ENCODE results near the gene DUSP28. TPM values are rescaled to one million over a fixed set of nuclear protein-coding genes. Genes with fewer than 3 reads are reported as not detected.

DUSP28 gene
- total and polyA plus RNA-seq, 2 donors (not counting 1 experiment from before 2014, with no cell fraction given) = 19.0 to 19.1 TPM

- H3K9me3 ChIP-seq (ENCODE audit: control extremely low read depth in 1 of 3, control insufficient read depth in 2 of 3, insufficient read depth in 1 of 3, low read length in 2 of 3) = no peaks in the 10 kb centered on the region
- CTCF ChIA-PET = no interaction called here
- peaks cover 0 to 29% of the 10 kb centered on the region in 2 experiments for H3K36me3 ChIP-seq (replicated peaks in 1 of 2; ENCODE audit: control extremely low read depth in 1 of 2, control insufficient read depth in 1 of 2, extremely low read depth in 1 of 2, insufficient read depth in 2 of 2, low read length in 1 of 2)
- H3K27ac ChIP-seq (ENCODE audit: low read length in 2 of 2) = no peak overlapping the region
- ATAC-seq (ENCODE audit: low read depth) (no peak), DNase-seq (no peak)
- H3K9ac ChIP-seq (ENCODE audit: low read length) = no peak overlapping the region
- no peaks in the 10 kb centered on the region for H3K9me3 Mint-ChIP-seq (ENCODE audit: insufficient read depth)
- no peaks in the 10 kb centered on the region for H3K4me1 ChIP-seq (ENCODE audit: control insufficient read depth in 2 of 2, insufficient read depth in 2 of 2, low read length in 2 of 2)
- H3K27me3 ChIP-seq (replicated peaks in 1 of 4; ENCODE audit: control extremely low read depth in 1 of 4, control insufficient read depth in 3 of 4, insufficient read depth in 4 of 4, low read length in 3 of 4) = no peaks in the 10 kb centered on the region
- POLR2A ChIA-PET = no interaction called here
- no peak overlapping the region for H3K4me3 Mint-ChIP-seq
- no peak overlapping the region for H3K4me3 ChIP-seq (ENCODE audit: control extremely low read depth in 1 of 5, extremely low read depth in 1 of 5, insufficient read depth in 1 of 5, low read depth in 2 of 5, low read length in 4 of 5)
- no peak for TF ChIP-seq CTCF (IDR thresholded peaks at IDR 0.05)
- no peak for TF ChIP-seq EZH2 (IDR thresholded peaks at IDR 0.05; ENCODE audit: borderline replicate concordance, insufficient read depth, low read depth, low read length, poor library complexity, severe bottlenecking)
- H3K27me3 Mint-ChIP-seq = no peaks in the 10 kb centered on the region
- 97% methylated on average over 10 of the region's 17 CpGs for WGBS (ENCODE audit: insufficient coverage)
- H3K27ac Mint-ChIP-seq = no peak overlapping the region
- intact Hi-C loops (cut with micrococcal nuclease) = no loop called here
- peaks cover 14% of the 10 kb centered on the region for H3K79me2 ChIP-seq (ENCODE audit: control insufficient read depth, insufficient read depth, low read length)
- H4K20me1 ChIP-seq (ENCODE audit: control insufficient read depth, insufficient read depth, low read length, poor library complexity, severe bottlenecking) = peaks cover 30% of the 10 kb centered on the region
- H2AFZ ChIP-seq (ENCODE audit: insufficient read depth, low read depth, low read length, poor library complexity, severe bottlenecking) = no peak overlapping the region
- no peak overlapping the region for H3K4me2 ChIP-seq (replicated peaks; ENCODE audit: low read depth, low read length, poor library complexity, severe bottlenecking)
- no peaks in the 10 kb centered on the region for H3K4me1 Mint-ChIP-seq
Measured at GRCh38 chr2:240598311-240598911, 38.3 kb downstream of the DUSP28 start.

- POLR2A ChIA-PET = no interaction called here
- H3K27me3 ChIP-seq (replicated peaks in 1 of 4; ENCODE audit: control extremely low read depth in 1 of 4, control insufficient read depth in 3 of 4, insufficient read depth in 4 of 4, low read length in 3 of 4) = no peaks in the 10 kb centered on the region
- no peak for DNase-seq
- Mint-ChIP-seq H3K9me3 (ENCODE audit: insufficient read depth) (no peaks in the 10 kb centered on the region), H3K4me1 (no peaks in the 10 kb centered on the region), H3K27ac (no peak overlapping the region), H3K4me3 (no peak overlapping the region), H3K27me3 (no peaks in the 10 kb centered on the region)
- no peak overlapping the region for H3K27ac ChIP-seq (ENCODE audit: low read length in 2 of 2)
- no peak overlapping the region for H3K9ac ChIP-seq (ENCODE audit: low read length)
- TF ChIP-seq CTCF (IDR thresholded peaks at IDR 0.05) (no peak), EZH2 (IDR thresholded peaks at IDR 0.05; ENCODE audit: borderline replicate concordance, insufficient read depth, low read depth, low read length, poor library complexity, severe bottlenecking) (no peak)
- no peak overlapping the region for H3K4me2 ChIP-seq (replicated peaks; ENCODE audit: low read depth, low read length, poor library complexity, severe bottlenecking)
- WGBS (ENCODE audit: insufficient coverage) = 97% methylated on average over 11 of the region's 11 CpGs
- intact Hi-C loops (cut with micrococcal nuclease) = no loop called here
- ATAC-seq (ENCODE audit: low read depth) = no peak
- peaks cover 0 to 29% of the 10 kb centered on the region in 2 experiments for H3K36me3 ChIP-seq (replicated peaks in 1 of 2; ENCODE audit: control extremely low read depth in 1 of 2, control insufficient read depth in 1 of 2, extremely low read depth in 1 of 2, insufficient read depth in 2 of 2, low read length in 1 of 2)
- H3K9me3 ChIP-seq (ENCODE audit: control extremely low read depth in 1 of 3, control insufficient read depth in 2 of 3, insufficient read depth in 1 of 3, low read length in 2 of 3) = no peaks in the 10 kb centered on the region
- CTCF ChIA-PET = no interaction called here
- no peak overlapping the region for H2AFZ ChIP-seq (ENCODE audit: insufficient read depth, low read depth, low read length, poor library complexity, severe bottlenecking)
- peaks cover 22% of the 10 kb centered on the region for H4K20me1 ChIP-seq (ENCODE audit: control insufficient read depth, insufficient read depth, low read length, poor library complexity, severe bottlenecking)
- no peak overlapping the region for H3K4me3 ChIP-seq (ENCODE audit: control extremely low read depth in 1 of 5, extremely low read depth in 1 of 5, insufficient read depth in 1 of 5, low read depth in 2 of 5, low read length in 4 of 5)
- peaks cover 6% of the 10 kb centered on the region for H3K79me2 ChIP-seq (ENCODE audit: control insufficient read depth, insufficient read depth, low read length)
- no peaks in the 10 kb centered on the region for H3K4me1 ChIP-seq (ENCODE audit: control insufficient read depth in 2 of 2, insufficient read depth in 2 of 2, low read length in 2 of 2)
Measured at GRCh38 chr2:240599141-240599583, 39.0 kb downstream of the DUSP28 start.

Measured in B cell (primary cell).